ENCODE measurements around the gene CNR1. TPM values are rescaled to one million over a fixed set of nuclear protein-coding genes. Genes with fewer than 3 reads are reported as not detected.

The CNR1 gene
- 17.9 TPM for total RNA-seq

GRCh38 chr6:88165844-88166492 is at the start of gene CNR1:
Gene CNR1, minus strand, starts transcription at chr6:88166347. Its CDS starts 21,073 bp downstream, at chr6:88145274.

Other genes with a start within 250 kb of the CNR1 start
- not detected for gene SPACA1, start 118.5 kb downstream of the CNR1 start, total RNA-seq